GM12878 (cell line): ENCODE data around the gene PERM1. TPM values are rescaled to one million over a fixed set of nuclear protein-coding genes. Genes with fewer than 3 reads are reported as not detected.

Experiments
- ATAC-seq: fragments of 200-7000 bp; cut with Tn5 transposase; 3 replicates; pipeline ENCODE4 v1.9.1; 2020; ENCODE audit warnings: mild to moderate bottlenecking, moderate library complexity
- BruUV-seq: library from RNA; stranded (reverse); fragments of 400-500 nt; replicated peaks from 2 replicates; lab custom pipeline; 2021; lab: Mats Ljungman, UMichigan
- CTCF ChIA-PET: fragments of 300-600 bp; sonication (Branson Sonifier 250); formaldehyde crosslinking; extraction: SDS; loops from one replicate; lab custom pipeline; 2021; ENCODE audit warnings: inconsistent platforms; lab: Yijun Ruan, JAX
- POLR2A ChIA-PET: fragments of 350-600 bp; formaldehyde crosslinking; extraction: SDS; loops from one replicate; lab custom pipeline; 2021; ENCODE audit warnings: inconsistent platforms; lab: Charles Lee
- RAD21 ChIA-PET: fragments of 300-600 bp; sonication (Branson Sonifier 250); formaldehyde crosslinking; loops from one replicate; lab custom pipeline; 2023; ENCODE audit warnings: antibody characterized with exemption; ENCODE audit not compliant: unreplicated experiment; lab: Charles Lee
- SMC1A ChIA-PET: fragments of 300-600 bp; sonication (Branson Sonifier 250); formaldehyde crosslinking; loops from one replicate; lab custom pipeline; 2023; ENCODE audit not compliant: unreplicated experiment, uncharacterized antibody; lab: Charles Lee
- DNase-seq: peaks from one replicate; pipeline ENCODE4 v3.0.0-alpha.2; 2011; ENCODE audit warnings: low read depth, low spot score
- FAIRE-seq: peaks from 3 replicates; lab custom pipeline; 2011; peaks lifted over from hg19 to GRCh38; lab: Jason Lieb, UNC
- H2AFZ ChIP-seq: 2 replicates; pipeline ENCODE4 v1.6.0; 2011; ENCODE audit warnings: low read depth, low read length, control low read depth; ENCODE audit not compliant: control insufficient read depth
- H3K27ac ChIP-seq: 2 replicates; pipeline ENCODE4 v1.5.1; 2011; ENCODE audit warnings: control low read depth; ENCODE audit not compliant: control insufficient read depth, insufficient read depth
- H3K27me3 ChIP-seq, 2 experiments: replicated peaks in 1 of 2; 2 replicates each; pipeline versions ENCODE4 v1.6.0 to v1.6.1; 2011; ENCODE audit warnings: low read length in 1 of 2; ENCODE audit not compliant: control insufficient read depth in 2 of 2, insufficient read depth in 2 of 2
- H3K36me3 ChIP-seq, 2 experiments: 2 replicates each; pipeline ENCODE4 v1.5.1; 2011; ENCODE audit warnings: low read length in 1 of 2; ENCODE audit not compliant: control insufficient read depth in 2 of 2, insufficient read depth in 2 of 2
- H3K4me1 ChIP-seq: 2 replicates; pipeline ENCODE4 v1.6.1; 2011; ENCODE audit warnings: mild to moderate bottlenecking, low read length, moderate library complexity, mixed read lengths; ENCODE audit not compliant: control insufficient read depth, insufficient read depth
- H3K4me2 ChIP-seq: 2 replicates; pipeline ENCODE4 v1.6.0; 2011; ENCODE audit warnings: control low read depth; ENCODE audit not compliant: control insufficient read depth, insufficient read depth
- H3K4me3 ChIP-seq: fragments of 200-600 bp; sonication (generic); 2 replicates; pipeline ENCODE4 v1.5.1; 2016
- H3K79me2 ChIP-seq: 2 replicates; pipeline ENCODE4 v1.6.0; 2011; ENCODE audit warnings: low read length; ENCODE audit not compliant: control insufficient read depth, insufficient read depth
- H3K9ac ChIP-seq: 2 replicates; pipeline ENCODE4 v1.8.0; 2011; ENCODE audit warnings: low read length, control low read depth, mixed read lengths; ENCODE audit not compliant: control insufficient read depth, insufficient read depth
- H3K9me3 ChIP-seq: replicated peaks from 3 replicates; pipeline ENCODE4 v1.5.1; 2011; ENCODE audit warnings: mild to moderate bottlenecking, low read length; ENCODE audit not compliant: control insufficient read depth, insufficient read depth
- H4K20me1 ChIP-seq: 2 replicates; pipeline ENCODE4 v1.6.0; 2011; ENCODE audit not compliant: control insufficient read depth, insufficient read depth
- CTCF ChIP-seq, 3 experiments: IDR thresholded peaks in 2 of 3; conservative IDR thresholded peaks in 1 of 3; 2 replicates each; pipeline ENCODE4 v1.5.1; 2011; ENCODE audit warnings: low read depth in 3 of 3, low read length in 3 of 3, mild to moderate bottlenecking in 3 of 3, control low read depth in 2 of 3, moderate library complexity in 2 of 3, inconsistent platforms in 1 of 3, mixed read lengths in 1 of 3; ENCODE audit not compliant: control insufficient read depth in 2 of 3, insufficient read depth in 1 of 3; ENCODE audit errors: extremely low read depth in 1 of 3
- DPF2 ChIP-seq: fragments of 450-650 bp; IDR thresholded peaks from 2 replicates; pipeline ENCODE4 v1.6.1; 2017; ENCODE audit warnings: mild to moderate bottlenecking
- ESRRA ChIP-seq: IDR thresholded peaks from 2 replicates; pipeline ENCODE4 v1.6.1; 2012; ENCODE audit warnings: mild to moderate bottlenecking, low read length, improper control_type of control experiment
- LARP7 ChIP-seq: fragments of 450-650 bp; IDR thresholded peaks from 2 replicates; pipeline ENCODE4 v1.6.1; 2017; ENCODE audit warnings: mild to moderate bottlenecking
- NR2F1 ChIP-seq: fragments of 450-650 bp; conservative IDR thresholded peaks from 2 replicates; pipeline ENCODE4 v1.6.1; 2017; ENCODE audit warnings: mild to moderate bottlenecking
- RAD21 ChIP-seq: IDR thresholded peaks from 2 replicates; pipeline ENCODE4 v1.6.1; 2011; ENCODE audit warnings: mild to moderate bottlenecking, low read depth, low read length, moderate library complexity; ENCODE audit not compliant: insufficient read depth
- SMC3 ChIP-seq: IDR thresholded peaks from 2 replicates; pipeline ENCODE4 v1.6.1; 2011; ENCODE audit warnings: low read length, improper control_type of control experiment, borderline replicate concordance
- WGBS: methylation state at CpG from one replicate; pipeline ENCODE4 v1.1.6; 2016; ENCODE audit warnings: low lambda C conversion rate; ENCODE audit not compliant: insufficient replicate concordance, insufficient coverage; ENCODE audit errors: missing lambda C conversion rate; 5-methylcytosine and 5-hydroxymethylcytosine counted together
- in situ Hi-C: fragments of 300-500 bp; cut with MboI; formaldehyde crosslinking; loops from 9 replicates; pipeline ENCODE4 v1.14.3; 2018; ENCODE audit warnings: mixed read lengths
- intact Hi-C: fragments of 100-400 bp; cut with micrococcal nuclease; formaldehyde crosslinking; loops from one replicate; pipeline ENCODE4 v1.14.2; 2022; ENCODE audit not compliant: unreplicated experiment
- polyA plus RNA-seq, 11 experiments: library from polyadenylated mRNA; depleted of rRNA in 4 of 11; unstranded in 6 of 11; stranded (reverse) in 5 of 11; fragments of >200 nt; fragmentation: Nextera tagmentation in 4 of 11; fragmentation: Illumina TruSeq in 1 of 11; extraction: Ambion mirVana in 4 of 11; extraction: Trizol in 1 of 11; gene quantifications; 1 replicate in 1 of 11; 2 replicates in 10 of 11; pipeline versions ENCODE4 v1.2.1 to v1.2.3, GENCODE V29; 2011 to 2016; ENCODE audit warnings: inconsistent platforms in 2 of 11, missing spikeins in 2 of 11, low read depth in 1 of 11
- total RNA-seq, 4 experiments: library from RNA; depleted of rRNA in 3 of 4; stranded (reverse); fragments of >200 nt in 3 of 4; fragmentation: Illumina TruSeq in 1 of 4; extraction: Trizol in 1 of 4; gene quantifications; 2 replicates each; pipeline versions ENCODE4 v1.2.1 to v1.2.3, GENCODE V29; 2013 to 2021
- TF ChIP-seq, protein P1 (sequence below): fragments of 450-650 bp; IDR thresholded peaks from 2 replicates; pipeline ENCODE4 v1.6.1; 2017; ENCODE audit warnings: mild to moderate bottlenecking, moderate library complexity

The PERM1 gene
- total and polyA plus RNA-seq, 10 of the 15 experiments (the other 5 are each of a cell fraction or from before 2014, with no cell fraction given), result not detected

GRCh38 chr1:975896-976683, 5.8 kb downstream of the PERM1 start:
- H3K36me3 ChIP-seq, result no peaks in the 10 kb centered on the region
- H2AFZ ChIP-seq, result peak overlapping the region; percentile 34
- H3K9me3 ChIP-seq, result no peaks in the 10 kb centered on the region; the same call in 2 of the 3 replicates
- H3K79me2 ChIP-seq, result no peaks in the 10 kb centered on the region
- DNase-seq, result no peak
- H3K27me3 ChIP-seq, result no peaks in the 10 kb centered on the region
- ATAC-seq, result peak; percentile 90
- no peak overlapping the region for H3K9ac ChIP-seq
- intact Hi-C loops (no loop called here), in situ Hi-C loops (no loop called here)
- BruUV-seq, result no TSS peak
- no peaks in the 10 kb centered on the region for H4K20me1 ChIP-seq
- RAD21 ChIA-PET, result interaction anchor here (0.6 kb wide), 1 partner anchor 87 kb away, joined by 3 read pairs; no protein-coding TSS in a partner anchor
- peak overlapping the region; percentile 17; the same call in 1 of the 2 replicates for H3K4me2 ChIP-seq
- no peak for FAIRE-seq
- POLR2A ChIA-PET, result interaction anchor here (0.6 kb wide), 2 partner anchors 71 to 460 kb away, joined by 3 read pairs; no protein-coding TSS in a partner anchor
- no peak overlapping the region for H3K27ac ChIP-seq
- SMC1A ChIA-PET, result interaction anchor here (0.6 to 1.4 kb wide), 3 partner anchors 70 to 195 kb away, joined by 3 read pairs; no protein-coding TSS in a partner anchor
- H3K4me1 ChIP-seq, result no peaks in the 10 kb centered on the region
- no peak overlapping the region for H3K4me3 ChIP-seq
- CTCF ChIA-PET, result interaction anchor here (1.4 kb wide), 1 partner anchor 70 kb away, joined by 5 read pairs; no protein-coding TSS in a partner anchor
- WGBS, result 34% methylated on average over 29 of the region's 40 CpGs
- TF ChIP-seq SMC3 (peak; percentile 19; the same call in 1 of the 2 replicates), NR2F1 (0 out of 2 replicates have a peak, but pooled peaks have one; percentile 29), ESRRA (no peak), RAD21 (peak; percentile 49), DPF2 (0 out of 2 replicates have a peak, but pooled peaks have one; percentile 44), LARP7 (peak; percentile 54; the same call in 1 of the 2 replicates), CTCF (IDR thresholded peaks at IDR 0.05 in 2 of 3, conservative IDR thresholded peaks at IDR 0.05 in 1 of 3; ENCODE audit: control insufficient read depth in 2 of 3, extremely low read depth in 1 of 3, insufficient read depth in 1 of 3, low read depth in 3 of 3, low read length in 3 of 3) (peak; percentile 28 to 52 (median 32); a peak in 5 of 6 replicates)
- TF ChIP-seq, protein P1, sequence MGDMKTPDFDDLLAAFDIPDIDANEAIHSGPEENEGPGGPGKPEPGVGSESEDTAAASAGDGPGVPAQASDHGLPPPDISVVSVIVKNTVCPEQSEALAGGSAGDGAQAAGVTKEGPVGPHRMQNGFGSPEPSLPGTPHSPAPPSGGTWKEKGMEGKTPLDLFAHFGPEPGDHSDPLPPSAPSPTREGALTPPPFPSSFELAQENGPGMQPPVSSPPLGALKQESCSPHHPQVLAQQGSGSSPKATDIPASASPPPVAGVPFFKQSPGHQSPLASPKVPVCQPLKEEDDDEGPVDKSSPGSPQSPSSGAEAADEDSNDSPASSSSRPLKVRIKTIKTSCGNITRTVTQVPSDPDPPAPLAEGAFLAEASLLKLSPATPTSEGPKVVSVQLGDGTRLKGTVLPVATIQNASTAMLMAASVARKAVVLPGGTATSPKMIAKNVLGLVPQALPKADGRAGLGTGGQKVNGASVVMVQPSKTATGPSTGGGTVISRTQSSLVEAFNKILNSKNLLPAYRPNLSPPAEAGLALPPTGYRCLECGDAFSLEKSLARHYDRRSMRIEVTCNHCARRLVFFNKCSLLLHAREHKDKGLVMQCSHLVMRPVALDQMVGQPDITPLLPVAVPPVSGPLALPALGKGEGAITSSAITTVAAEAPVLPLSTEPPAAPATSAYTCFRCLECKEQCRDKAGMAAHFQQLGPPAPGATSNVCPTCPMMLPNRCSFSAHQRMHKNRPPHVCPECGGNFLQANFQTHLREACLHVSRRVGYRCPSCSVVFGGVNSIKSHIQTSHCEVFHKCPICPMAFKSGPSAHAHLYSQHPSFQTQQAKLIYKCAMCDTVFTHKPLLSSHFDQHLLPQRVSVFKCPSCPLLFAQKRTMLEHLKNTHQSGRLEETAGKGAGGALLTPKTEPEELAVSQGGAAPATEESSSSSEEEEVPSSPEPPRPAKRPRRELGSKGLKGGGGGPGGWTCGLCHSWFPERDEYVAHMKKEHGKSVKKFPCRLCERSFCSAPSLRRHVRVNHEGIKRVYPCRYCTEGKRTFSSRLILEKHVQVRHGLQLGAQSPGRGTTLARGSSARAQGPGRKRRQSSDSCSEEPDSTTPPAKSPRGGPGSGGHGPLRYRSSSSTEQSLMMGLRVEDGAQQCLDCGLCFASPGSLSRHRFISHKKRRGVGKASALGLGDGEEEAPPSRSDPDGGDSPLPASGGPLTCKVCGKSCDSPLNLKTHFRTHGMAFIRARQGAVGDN, result no peak
